Ovary (tissue), 9 donors: ENCODE data around the gene GPX4. TPM values are rescaled to one million over a fixed set of nuclear protein-coding genes. Genes with fewer than 3 reads are reported as not detected.
"Not testable (repeated sequence)": the region's sequence is repeated elsewhere in the genome, so short reads cannot be mapped to it uniquely, and the experiment has no call there.

Experiments used
- DNase-seq, 5 donors: peaks; one replicate each; pipeline ENCODE4 v3.0.0-alpha.2; 2019 to 2020
- H3K27ac ChIP-seq, 2 donors: fragments of 200-600 bp; one replicate each; pipeline versions ENCODE4 v1.5.1 to v1.8.0; 2019 to 2022
- H3K27me3 ChIP-seq: fragments of 200-600 bp; one replicate; pipeline ENCODE4 v1.8.0; 2022
- H3K36me3 ChIP-seq: fragments of 200-600 bp; sonication (generic); one replicate; pipeline ENCODE4 v1.5.1; 2019
- H3K4me1 ChIP-seq: one replicate; pipeline ENCODE4 v1.8.1; 2013; ENCODE audit warnings: mild to moderate bottlenecking, moderate library complexity; ENCODE audit not compliant: insufficient read depth
- H3K4me3 ChIP-seq: fragments of 200-600 bp; sonication (generic); one replicate; pipeline ENCODE4 v1.5.1; 2017
- H3K9me3 ChIP-seq, 2 donors: fragments of 200-600 bp in 1 of 2; sonication (generic) in 1 of 2; one replicate each; pipeline versions ENCODE4 v1.5.1 to v1.8.1; 2013 to 2019; ENCODE audit warnings: mild to moderate bottlenecking in 1 of 2, moderate library complexity in 1 of 2
- EP300 ChIP-seq: sonication (generic); formaldehyde crosslinking; IDR thresholded peaks from one replicate; pipeline ENCODE4 v1.6.1; 2017; ENCODE audit warnings: antibody characterized with exemption
- POLR2A ChIP-seq: fragments of 450-650 bp; IDR thresholded peaks from one replicate; pipeline ENCODE4 v1.6.1; 2017; ENCODE audit warnings: antibody characterized with exemption, mild to moderate bottlenecking, moderate library complexity
- WGBS, 3 donors: extraction: QIAGEN DNeasy Blood & Tissue Kit in 1 of 3; methylation state at CpG; one replicate each; pipeline versions ENCODE4 v1.1.5 to v1.1.7; 2013 to 2017; 5-methylcytosine and 5-hydroxymethylcytosine counted together
- intact Hi-C, 4 donors: fragments of 100-400 bp; cut with DNase I; formaldehyde crosslinking; loops; one replicate each; pipeline versions ENCODE4 v1.11.0 to v1.15.1; 2022 to 2023
- polyA plus RNA-seq, 2 donors: library from polyadenylated mRNA; stranded (reverse); fragments of 200-250 nt in 1 of 2; fragments of 350-450 nt in 1 of 2; fragmentation: Illumina TruSeq in 1 of 2; extraction: RNeasy Lipid Tissue Mini Kit (QIAGEN cat#74804) in 1 of 2; gene quantifications; one replicate each; pipeline ENCODE4 v1.2.3, GENCODE V29; 2013 to 2014
- total RNA-seq, 7 donors: library from RNA; depleted of rRNA in 2 of 7; stranded (reverse); fragments of >200 nt in 2 of 7; fragmentation: NEBNext Ultra II Directional in 3 of 7; extraction: Animal tissue kit (Norgen Biotek cat#: 25700) in 3 of 7; gene quantifications; one replicate each; pipeline versions ENCODE4 v1.1.0 to v1.2.4, GENCODE V29; 2016 to 2023
- TF ChIP-seq, protein P1 (sequence below), 3 donors: fragments of 450-650 bp in 2 of 3; fragments of 200-600 bp in 1 of 3; IDR thresholded peaks; one replicate each; pipeline versions ENCODE4 v1.5.1 to v1.8.0; 2016 to 2022; ENCODE audit warnings: antibody characterized with exemption in 3 of 3, mild to moderate bottlenecking in 1 of 3
- donor health status: DM: no; HTN: no; CAD: no; lungs with moderate emphysema.
- donor health status: DM: no; HTN: no; CAD: no.
- donor health status: Bipolar disorder and iron deficiency.
- donor health status: DM: yes; HTN: yes; CAD: no.
- donor health status: DM: no; HTN: no; CAD: no.
- donor health status: DM: yes; HTN: yes; CAD: no.

The GPX4 gene
- total and polyA plus RNA-seq, 9 donors: 189 to 450 (median 247) TPM

- H3K36me3 ChIP-seq: no peaks in the 10 kb centered on the region
- peak; percentile 20 for TF ChIP-seq POLR2A
- TF ChIP-seq, protein P1, sequence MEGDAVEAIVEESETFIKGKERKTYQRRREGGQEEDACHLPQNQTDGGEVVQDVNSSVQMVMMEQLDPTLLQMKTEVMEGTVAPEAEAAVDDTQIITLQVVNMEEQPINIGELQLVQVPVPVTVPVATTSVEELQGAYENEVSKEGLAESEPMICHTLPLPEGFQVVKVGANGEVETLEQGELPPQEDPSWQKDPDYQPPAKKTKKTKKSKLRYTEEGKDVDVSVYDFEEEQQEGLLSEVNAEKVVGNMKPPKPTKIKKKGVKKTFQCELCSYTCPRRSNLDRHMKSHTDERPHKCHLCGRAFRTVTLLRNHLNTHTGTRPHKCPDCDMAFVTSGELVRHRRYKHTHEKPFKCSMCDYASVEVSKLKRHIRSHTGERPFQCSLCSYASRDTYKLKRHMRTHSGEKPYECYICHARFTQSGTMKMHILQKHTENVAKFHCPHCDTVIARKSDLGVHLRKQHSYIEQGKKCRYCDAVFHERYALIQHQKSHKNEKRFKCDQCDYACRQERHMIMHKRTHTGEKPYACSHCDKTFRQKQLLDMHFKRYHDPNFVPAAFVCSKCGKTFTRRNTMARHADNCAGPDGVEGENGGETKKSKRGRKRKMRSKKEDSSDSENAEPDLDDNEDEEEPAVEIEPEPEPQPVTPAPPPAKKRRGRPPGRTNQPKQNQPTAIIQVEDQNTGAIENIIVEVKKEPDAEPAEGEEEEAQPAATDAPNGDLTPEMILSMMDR (IDR thresholded peaks at IDR 0.05): no peak
- peak; percentile 82 to 93 (median 89) for DNase-seq
- no peaks in the 10 kb centered on the region for H3K9me3 ChIP-seq
- H3K27me3 ChIP-seq: no peaks in the 10 kb centered on the region
- H3K27ac ChIP-seq: peak overlapping the region; percentile 77 to 90
- WGBS, 3 donors: 40 to 53% (median 44%) methylated on average over 57 to 71 of the region's 71 CpGs
- intact Hi-C loops: loop anchor here (5.0 kb wide), 1 partner anchor 80 kb away; no protein-coding TSS in a partner anchor
- no peak overlapping the region for H3K4me3 ChIP-seq
- H3K4me1 ChIP-seq: peaks cover 15% of the 10 kb centered on the region
These were observed 8.7 kb downstream of the GPX4 start for GRCh38 chr19:1112268-1113029.

DNA sequence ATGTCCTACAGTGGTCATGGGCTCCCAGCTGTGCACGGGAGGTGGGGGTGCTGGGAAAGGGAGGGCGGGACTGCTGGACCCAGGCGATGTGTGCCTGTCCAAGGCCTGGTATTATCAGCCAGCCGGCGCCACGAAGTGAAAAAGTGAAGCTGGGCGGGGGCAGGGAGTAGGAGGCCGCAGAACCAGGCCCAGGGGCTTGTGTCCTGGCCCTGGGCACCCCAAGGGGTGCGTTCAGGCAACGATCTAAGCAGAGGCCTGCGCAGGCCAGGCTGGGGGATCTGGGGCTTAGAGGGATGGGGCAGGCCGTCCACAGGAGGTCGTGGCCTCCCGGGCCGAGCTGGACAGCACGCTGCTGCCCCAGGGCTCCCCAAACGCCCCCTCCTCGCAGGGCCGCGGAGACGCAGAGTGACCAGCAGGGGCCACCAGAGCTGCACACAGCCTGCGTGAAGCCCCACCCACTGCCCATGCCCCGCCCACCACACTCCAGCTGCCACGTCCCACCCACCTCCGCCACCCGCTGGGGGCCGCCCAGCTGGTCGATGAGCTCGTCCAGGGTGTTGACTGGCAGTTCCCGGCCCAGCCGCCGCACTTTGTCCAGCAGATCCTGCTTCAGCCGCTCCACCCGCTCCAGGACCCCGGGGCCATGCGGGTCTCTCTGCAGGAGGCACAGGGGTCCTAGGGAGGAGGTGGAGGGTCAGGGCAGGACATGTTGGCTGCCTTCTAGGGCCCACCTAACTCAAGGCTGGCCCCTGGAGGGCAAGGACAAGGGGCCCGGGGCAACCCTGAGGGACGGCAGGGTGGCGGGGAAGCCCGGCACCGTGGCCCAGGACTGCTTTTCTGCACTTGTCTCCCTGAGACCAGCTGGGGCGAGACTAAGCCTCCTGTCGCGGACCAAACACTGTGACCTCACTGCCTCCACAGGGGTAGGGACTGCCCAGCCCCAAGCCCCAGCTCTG, 9.5 kb downstream of the GPX4 start:
- no peaks in the 10 kb centered on the region for H3K36me3 ChIP-seq
- peaks cover 15% of the 10 kb centered on the region for H3K4me1 ChIP-seq
- H3K27ac ChIP-seq: peak overlapping the region; percentile 77 to 90
- H3K9me3 ChIP-seq: no peaks in the 10 kb centered on the region
- 18 to 22% (median 21%) methylated on average over 40 to 44 of the region's 44 CpGs for WGBS, 3 donors
- intact Hi-C loops: loop anchor here (5.0 kb wide), 1 partner anchor 79 kb away; no protein-coding TSS in a partner anchor
- no peak for TF ChIP-seq POLR2A
- TF ChIP-seq, protein P1 (IDR thresholded peaks at IDR 0.05): peak; percentile 94 to 95 (median 95)
- no peaks in the 10 kb centered on the region for H3K27me3 ChIP-seq
- peak; percentile 97 to 98 (median 98) for DNase-seq
- H3K4me3 ChIP-seq: no peak overlapping the region

DNA sequence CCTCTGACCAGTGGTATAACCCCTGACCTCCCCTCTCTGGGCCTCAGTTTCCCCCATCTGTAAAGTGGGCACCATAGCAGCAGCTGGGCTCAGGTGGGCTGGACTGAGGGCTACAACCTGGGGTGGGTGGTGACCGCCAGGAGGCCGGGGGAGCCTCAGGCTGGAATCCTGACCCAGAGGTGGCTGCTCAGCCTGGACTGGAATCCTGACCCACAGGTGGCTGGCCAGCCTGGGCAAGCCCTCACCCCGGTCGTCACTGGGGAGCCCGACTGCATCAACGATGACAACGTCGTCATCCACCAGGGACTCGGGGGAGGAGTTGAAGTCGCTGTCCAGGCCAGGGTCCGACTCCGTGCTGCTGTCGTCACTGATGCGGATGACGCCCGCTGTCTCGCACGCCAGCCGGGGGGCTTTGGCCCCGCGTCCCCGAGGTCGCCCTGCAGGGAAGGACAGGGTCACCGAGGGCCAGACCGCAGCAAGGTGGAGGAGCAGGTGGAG, 10.2 kb downstream of the GPX4 start:
- no peak overlapping the region for H3K4me3 ChIP-seq
- H3K27ac ChIP-seq: peak overlapping the region; percentile 23 to 77
- intact Hi-C loops: loop anchor here (5.0 kb wide), 1 partner anchor 78 kb away; no protein-coding TSS in a partner anchor
- WGBS, 3 donors: 84 to 89% (median 87%) methylated on average over 25 of the region's 25 CpGs
- H3K4me1 ChIP-seq: peaks cover 15% of the 10 kb centered on the region
- H3K36me3 ChIP-seq: no peaks in the 10 kb centered on the region
- no peaks in the 10 kb centered on the region for H3K27me3 ChIP-seq
- TF ChIP-seq POLR2A: no peak
- TF ChIP-seq, protein P1 (IDR thresholded peaks at IDR 0.05): no peak
- no peak for TF ChIP-seq EP300
- H3K9me3 ChIP-seq: no peaks in the 10 kb centered on the region
- DNase-seq: peak in 3 of 5 donors; percentile 44 to 60 (median 57)

DNA sequence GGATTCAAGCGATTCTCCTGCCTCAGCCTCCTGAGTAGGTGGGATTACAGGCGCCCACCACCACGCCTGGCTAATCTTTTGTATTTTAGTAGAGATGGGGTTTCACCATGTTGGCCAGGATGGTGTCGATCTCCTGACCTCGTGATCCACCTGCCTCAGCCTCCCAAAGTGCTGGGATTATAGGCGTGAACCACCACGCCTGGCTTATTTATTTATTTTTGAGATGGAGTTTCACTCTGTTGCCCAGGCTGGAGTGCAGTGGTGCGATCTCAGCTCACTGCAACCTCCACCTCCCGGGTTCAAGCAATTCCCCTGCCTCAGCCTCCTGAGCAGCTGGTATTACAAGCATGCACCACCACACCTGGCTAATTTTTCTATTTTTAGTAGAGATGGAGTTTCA, 10.9 kb downstream of the GPX4 start:
- H3K9me3 ChIP-seq, H3K36me3 ChIP-seq, H3K4me3 ChIP-seq, H3K27me3 ChIP-seq, H3K27ac ChIP-seq, DNase-seq: not testable (repeated sequence)
- whole genome bisulfite sequencing, 3 donors: 92 to 97% (median 93%) methylated on average over 9 of the region's 9 CpGs
- intact Hi-C loops: loop anchor here (5.0 kb wide), 1 partner anchor 78 kb away; no protein-coding TSS in a partner anchor
- peaks cover 15% of the 10 kb centered on the region for H3K4me1 ChIP-seq
